GM18858 (cell line): ENCODE data around the gene TCF21.
"Not testable (repeated sequence)": the region's sequence is repeated elsewhere in the genome, so short reads cannot be mapped to it uniquely, and the experiment has no call there.

Source experiments
- ATAC-seq: cut with Tn5 transposase; IDR thresholded peaks from one replicate; pipeline ENCODE4 v1.9.1; 2021; ENCODE audit not compliant: unreplicated experiment

Gene TCF21

DNA sequence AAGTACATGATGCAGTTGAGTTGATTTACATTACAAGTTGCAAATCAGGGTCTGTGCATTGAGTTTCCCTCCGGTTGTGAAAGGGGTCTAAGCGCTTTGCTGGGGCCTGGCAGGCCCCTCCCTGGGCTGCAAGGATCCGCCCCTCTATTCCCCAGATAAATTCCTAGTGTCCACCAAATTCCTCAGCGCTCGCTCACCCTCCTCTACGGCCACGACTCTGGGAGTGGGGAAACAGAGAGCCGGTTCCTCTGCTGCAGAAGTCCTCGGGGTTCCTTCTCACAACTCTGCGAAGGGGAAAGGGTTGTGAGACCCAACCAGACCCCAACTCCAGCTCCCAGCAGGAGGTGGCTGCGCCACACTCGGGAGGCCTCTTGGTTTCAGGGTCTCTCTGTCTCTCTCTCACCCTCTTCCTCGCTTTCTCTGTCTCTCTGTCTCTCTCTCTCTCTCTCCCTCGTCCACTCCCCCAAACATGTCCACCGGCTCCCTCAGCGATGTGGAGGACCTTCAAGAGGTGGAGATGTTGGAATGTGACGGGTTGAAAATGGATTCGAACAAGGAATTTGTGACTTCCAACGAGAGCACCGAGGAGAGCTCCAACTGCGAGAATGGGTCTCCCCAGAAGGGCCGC, at the start of gene TCF21:
TCF21 (plus strand) TSS at position 185 of the 628 bp plus-strand sequence; CDS start at position 470, 285 bp downstream.
- no peak for ATAC-seq

DNA sequence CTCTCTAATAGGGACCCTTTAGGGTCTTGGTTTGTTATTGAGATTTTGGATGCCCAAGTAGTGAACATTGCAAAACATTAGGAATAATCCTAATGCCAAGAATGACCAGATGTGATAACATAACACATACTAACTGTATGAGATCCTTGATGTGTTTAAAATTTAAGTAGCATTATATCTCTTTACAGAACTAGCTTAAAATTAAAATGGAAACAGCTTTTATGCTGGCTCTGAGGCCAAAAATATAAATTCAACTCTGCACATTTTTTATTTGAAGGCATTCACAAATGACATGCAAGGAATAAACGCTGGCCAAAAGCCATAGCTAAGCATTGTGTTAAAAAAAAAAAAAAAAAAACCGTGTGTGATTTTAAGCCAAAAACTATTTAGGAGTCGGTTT, 47.7 kb upstream of the TCF21 start:
- ATAC-seq = no peak

DNA sequence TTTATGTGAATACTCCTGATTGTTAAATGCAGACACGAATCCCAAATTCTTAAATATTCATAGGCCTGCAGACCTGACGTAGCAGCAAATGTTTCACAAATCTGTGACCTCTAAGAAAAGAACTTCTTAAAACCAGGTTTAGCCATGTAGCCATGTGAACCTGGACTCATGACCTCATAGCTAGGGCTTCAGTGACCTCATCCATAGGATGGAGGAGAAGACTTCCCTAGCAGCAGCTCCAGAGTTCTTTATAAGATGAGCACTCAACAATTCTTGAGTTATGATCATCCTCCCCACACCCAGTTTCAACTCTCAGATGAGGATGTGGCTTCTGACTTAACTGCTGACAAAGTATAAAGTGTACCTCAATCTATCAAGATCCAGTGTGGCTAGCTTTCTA, 45.8 kb upstream of the TCF21 start:
- no peak for ATAC-seq

DNA sequence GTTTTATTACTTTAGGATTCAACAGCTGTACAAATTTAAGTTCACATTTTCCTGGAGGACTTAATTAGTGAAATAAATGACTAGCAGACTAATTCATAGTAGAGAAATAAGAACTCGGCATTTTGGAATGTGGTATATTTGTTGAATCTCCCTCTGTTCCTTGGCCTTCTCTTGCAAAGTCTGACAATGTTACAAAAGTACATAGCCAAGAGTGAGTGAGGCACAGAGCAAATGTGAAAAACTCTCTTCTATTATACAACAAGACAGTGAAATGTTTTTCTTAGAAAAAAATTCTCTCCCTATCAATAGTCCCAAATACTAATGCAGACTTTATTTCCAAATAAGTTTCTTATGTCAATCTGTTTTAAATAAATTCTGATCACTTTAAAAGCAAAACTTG, 44.2 kb upstream of the TCF21 start:
- ATAC-seq = no peak

DNA sequence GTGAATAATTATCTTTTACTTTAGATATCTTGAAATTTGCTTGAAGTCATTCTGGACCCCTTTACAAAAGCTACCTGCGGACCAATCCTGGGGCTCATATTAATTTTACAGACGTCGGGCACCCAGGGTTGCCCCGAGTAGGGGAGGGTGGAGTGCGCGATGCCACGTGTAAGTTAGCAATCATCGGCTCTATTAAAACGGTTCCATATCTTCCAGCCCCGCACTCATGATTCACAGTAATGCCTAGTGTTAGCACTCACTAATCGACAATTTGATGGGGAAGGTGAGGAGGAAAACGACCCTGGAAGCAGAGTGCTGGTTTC, 34.9 kb upstream of the TCF21 start:
- ATAC-seq = no peak

DNA sequence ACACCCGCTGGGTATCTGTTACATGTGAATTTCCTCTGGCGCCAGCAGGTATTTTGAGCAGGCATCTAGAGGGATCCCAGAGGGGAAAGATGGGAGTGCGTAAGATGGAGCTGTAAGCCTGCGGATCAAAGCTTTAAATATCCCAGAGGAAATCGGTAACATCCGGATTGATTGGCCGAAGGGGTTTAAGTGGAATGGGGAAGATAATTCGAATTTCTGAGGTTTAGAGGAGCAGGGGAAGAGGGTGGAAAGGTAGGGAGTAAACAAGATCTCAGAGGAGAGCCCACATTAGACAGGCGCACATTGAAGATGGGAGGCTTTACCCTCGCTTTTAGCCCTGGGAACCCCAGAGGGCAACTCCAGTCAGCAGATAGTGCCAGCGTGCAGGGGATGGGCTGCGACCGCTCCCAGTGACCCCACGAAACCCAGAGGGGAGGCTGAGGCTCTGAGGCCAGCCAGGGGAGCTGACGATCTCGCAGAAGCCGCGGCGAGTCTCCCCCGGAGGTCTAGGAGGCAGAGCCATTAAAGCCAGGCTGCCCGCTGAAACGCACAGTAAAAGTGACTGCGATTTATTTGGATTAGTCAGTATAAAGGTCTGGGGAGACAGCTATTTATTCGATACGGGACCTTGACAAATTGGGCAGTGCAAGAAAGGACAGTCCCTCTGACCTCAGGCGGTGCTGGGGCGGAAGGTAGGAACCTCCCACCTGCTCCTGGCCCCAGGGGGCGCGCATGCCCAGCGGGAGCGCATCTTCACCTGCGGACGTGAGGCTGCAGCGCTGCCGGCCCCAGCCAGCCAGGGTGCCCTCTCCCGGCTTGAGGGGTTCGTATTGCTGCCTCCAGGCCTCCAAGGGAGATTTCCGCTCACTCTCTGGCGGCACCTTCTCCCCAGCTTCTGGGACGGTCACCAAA, 34.3 kb upstream of the TCF21 start:
- ATAC-seq = no peak

DNA sequence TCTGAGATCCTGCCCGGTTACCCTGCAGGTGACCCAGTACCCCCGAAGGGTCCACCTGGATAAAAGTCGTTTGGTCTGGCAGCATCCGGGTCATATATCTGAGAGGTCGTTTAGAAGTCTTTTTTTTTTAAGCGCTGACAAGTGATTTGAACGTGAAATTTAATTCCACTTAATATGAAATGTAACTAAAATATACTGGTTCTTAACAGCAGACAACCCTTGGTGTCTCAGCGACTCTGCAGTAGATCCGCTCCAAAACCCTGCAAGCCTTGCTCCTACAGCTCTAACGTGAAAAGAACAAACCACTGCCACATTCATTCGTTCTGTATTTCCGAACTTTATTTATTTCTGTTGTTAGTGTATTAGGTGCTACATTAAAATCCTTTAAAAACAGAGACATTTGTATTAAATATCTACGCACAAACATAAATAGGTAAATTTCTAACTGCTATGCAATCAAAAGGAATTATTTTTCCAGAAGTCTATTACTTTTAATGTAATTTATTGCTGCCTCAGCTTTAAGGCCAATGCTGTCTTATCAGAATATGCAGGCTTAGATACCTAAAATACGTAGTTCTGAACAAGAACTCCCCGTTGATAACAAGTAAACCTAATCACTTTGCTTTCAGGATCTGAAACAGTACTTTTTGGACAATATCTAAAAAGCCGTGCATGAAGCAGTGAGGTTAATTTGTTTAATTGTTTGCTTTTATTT, 33.5 kb upstream of the TCF21 start:
- ATAC-seq = no peak

DNA sequence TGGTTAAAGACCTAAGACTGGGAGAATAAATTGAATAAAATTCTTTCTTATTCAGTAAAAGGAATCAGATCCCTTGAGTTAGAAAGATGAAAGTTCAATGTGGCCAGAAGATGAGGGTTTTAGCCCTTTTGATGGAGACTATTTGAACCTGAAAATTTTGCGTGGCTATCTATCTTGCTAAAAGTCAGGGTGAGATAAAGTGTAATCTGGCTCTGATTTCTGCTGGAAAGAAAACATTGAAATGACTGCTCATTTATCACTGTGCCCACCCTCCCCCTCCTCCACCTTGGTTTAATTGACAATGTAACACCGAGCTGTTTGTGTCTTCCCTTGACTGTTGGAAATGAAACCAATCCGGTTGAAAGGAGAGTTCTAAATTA, 32.9 kb upstream of the TCF21 start:
- no peak for ATAC-seq

DNA sequence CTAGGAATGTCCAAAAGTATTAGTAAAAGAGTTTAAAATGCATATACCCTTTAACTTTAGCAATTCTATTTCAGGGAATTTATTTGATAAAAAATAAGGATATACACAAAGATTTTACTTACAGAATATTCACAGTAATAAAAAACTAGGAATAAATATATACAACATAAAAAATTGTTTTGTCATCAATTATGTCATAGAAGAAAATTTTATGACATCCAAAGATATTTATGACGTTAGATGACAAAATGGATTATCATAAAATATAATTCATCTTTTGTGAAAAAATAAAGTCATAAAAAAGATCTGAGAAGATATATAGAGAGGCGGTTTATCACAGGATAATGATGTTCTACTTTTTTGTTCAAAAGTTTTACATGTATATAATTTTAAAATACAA, 32.0 kb upstream of the TCF21 start:
- ATAC-seq = no peak

DNA sequence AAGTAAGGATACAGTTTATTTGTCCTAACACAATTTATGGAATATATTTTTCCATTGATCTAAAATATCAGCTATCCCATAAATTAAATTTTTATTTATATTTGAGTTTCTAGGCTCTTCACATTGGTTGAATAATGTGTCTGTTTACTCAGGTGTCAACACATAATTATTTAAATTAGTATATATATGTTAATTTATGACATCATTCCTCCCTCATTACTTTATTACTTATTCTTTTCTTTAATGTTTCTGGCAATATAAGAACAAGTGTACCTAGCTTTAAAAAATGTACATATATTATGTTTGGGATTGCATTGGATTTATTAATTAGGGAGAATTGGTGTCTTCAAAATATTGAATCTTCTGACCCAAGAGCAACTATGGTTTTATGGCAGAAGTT, 31.2 kb upstream of the TCF21 start:
- ATAC-seq = no peak

DNA sequence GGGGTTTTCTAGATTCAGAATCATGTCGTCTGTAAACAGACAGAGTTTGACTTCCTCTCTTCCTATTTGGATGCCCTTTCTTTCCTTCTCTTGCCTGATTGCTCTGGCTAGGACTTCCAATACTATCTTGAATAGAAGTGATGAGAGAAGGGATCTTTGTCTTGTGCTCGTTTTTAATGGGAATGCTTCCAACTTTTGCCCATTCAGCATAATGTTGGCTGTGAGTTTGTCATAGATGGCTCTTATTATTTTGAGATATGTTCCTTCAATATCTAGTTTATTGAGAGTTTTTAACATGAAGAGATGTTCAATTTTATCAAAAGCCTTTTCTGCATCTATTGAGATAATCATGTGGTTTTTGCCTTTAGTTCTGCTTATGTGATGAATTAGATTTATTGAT, 27.6 kb upstream of the TCF21 start:
- ATAC-seq = not testable (repeated sequence)

DNA sequence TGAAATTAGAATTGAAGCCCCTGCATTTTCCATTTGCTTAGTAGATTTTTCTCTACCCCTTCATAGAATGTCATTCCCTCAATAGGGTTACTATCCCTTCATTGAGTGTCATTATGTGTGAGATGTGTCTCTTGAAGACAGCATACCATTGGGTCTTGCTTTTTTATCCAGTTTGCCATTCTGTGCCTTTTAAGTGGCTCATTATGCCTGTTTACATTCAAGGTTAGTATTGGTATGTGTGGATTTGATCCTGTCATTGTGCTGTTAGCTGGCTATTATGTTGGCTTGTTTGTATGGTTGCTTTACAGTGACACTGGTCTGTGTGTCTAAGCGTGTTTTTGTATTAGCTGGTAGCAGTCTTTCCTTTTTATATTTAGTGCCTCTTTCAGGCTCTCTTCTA, 25.7 kb upstream of the TCF21 start:
- ATAC-seq = no peak

DNA sequence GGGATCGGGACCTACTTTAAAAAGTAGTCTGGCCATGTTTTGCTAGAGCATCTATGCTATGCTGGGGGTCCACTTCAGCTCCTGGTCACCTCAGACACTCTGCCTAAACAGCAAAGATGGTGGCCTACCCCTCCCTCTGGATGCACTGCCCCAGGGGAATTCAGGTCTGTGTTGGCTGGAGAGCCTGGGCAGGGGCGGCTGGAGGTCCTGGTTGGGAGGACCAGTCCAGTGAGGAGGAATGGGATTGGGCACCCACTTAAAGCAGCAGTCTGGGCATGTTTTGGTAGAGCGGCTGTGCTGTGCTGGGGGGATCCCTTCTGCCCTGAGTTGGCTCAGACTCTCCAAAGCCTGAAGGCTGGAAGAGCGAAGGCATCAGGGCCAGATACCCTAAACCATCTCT, 23.2 kb upstream of the TCF21 start:
- ATAC-seq = no peak

DNA sequence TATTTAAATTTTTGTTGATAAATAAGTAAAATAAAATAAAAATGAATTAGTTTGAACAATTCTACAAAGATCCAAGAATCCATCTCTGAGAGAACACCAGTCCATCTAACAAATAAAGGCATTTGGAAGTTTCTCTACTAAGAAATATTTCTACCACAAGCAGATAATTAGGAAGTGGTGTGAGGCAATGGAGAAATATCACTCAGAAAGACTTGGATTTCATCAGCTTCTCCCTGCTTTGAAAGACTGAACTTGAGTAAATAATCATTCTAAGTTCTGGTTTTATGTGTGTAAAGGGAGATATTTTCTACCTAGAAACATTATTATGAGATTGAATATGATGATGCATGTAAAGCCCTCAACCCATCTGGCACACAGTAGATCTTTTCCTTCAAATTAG, 17.8 kb upstream of the TCF21 start:
- no peak for ATAC-seq

DNA sequence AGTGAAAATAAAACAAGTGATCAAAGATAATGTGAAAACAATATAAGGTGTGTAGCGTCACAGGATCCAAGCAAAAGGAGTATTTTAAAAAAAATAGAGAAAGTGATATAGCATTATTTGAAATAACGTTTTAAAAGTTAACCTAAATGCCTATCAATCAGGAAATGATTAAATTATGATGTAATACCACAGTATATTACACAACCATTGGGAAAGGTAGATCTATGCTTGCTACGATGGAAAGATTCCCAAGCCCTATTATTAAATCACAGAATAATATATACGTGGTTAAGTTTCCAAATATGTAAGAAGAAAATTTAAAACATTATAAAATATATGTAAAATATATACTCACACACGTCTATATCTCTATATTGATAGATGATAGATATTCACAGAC, 15.4 kb upstream of the TCF21 start:
- no peak for ATAC-seq

DNA sequence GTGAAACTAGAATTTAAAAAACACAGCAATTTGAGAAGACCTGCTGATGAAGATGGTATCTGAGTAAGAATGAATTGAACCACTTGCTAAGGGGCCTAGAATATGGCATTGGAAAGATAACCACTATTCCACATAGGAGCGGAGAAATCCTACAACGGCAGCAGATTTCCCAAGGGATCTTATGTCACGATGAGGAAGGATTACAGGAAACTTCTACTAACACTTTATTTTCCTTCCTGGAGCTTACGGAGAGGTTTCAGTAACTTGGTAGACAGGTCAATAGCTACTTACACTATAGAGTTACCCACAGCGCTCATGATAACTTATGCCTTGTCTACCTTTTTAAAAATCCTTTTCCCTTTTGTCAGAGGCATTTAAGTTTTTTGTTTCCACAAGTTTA, 11.8 kb upstream of the TCF21 start:
- no peak for ATAC-seq

DNA sequence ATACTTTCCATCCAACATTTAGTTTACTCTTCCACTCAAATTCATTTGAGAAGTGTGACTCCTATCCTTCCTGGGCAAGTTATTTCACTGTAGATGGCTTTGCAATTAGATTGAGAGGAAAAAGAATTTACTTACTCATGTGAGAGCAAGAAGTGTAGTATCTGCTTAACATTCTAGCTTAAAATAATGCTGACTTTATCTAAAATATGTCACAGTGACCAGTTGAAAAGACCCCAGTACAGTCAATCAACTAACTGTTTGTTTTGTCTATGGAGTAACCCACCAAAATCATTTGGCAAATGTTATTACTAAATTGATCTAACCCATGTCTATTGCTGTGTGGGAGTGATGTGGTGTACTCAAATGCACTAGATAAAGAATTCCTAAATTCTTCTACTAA, 8.9 kb upstream of the TCF21 start:
- no peak for ATAC-seq

DNA sequence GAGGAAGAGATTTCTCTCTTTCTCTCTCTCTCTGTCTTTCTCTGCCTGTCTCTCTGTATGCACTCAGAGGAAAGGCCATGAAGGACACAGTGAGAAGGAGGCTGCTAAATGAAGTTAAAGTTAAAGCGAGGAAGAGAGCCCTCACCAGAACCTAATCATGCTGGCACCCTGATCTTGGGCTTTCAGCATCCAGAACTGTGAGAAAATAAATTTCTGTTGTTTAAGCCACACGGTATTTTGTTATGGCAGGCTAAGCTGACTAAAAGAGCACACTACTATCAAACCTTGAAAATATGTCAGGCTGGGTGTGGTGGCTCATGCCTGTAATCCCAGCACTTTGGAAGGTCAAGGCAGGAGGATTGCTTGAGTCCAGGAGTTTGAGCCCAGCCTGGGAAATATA, 8.0 kb upstream of the TCF21 start:
- no peak for ATAC-seq

DNA sequence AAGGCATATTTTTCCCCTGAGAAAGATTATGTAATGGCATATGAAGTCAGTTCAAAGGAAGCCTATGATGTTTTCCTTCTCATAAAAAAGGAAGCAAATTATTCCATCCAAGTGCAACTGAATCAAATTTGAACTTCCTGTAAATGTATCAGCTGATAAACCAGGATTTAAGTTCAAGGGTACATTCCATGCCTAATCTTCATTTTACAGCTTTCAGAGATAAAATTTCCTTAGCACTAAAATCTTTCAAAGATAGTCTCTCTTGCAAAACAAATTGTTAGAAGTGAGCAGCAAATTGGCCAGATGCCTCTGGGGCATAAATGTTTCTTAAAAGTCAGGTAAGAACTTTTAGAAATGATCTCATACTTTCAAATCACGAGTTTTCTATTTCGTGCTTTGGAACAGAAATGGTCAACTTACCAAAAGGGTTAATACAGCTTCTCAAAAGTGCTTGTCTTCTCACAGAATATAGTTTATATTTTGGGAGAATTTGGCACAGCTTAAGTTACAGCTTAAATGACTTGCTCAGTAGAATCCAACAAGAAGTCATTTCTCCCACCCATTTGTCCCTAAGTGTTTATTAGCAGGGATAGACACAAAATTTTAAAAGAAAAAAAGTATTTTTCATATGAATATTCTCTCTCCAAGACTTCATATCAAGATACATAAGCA, 2.7 kb upstream of the TCF21 start:
- ATAC-seq = no peak

DNA sequence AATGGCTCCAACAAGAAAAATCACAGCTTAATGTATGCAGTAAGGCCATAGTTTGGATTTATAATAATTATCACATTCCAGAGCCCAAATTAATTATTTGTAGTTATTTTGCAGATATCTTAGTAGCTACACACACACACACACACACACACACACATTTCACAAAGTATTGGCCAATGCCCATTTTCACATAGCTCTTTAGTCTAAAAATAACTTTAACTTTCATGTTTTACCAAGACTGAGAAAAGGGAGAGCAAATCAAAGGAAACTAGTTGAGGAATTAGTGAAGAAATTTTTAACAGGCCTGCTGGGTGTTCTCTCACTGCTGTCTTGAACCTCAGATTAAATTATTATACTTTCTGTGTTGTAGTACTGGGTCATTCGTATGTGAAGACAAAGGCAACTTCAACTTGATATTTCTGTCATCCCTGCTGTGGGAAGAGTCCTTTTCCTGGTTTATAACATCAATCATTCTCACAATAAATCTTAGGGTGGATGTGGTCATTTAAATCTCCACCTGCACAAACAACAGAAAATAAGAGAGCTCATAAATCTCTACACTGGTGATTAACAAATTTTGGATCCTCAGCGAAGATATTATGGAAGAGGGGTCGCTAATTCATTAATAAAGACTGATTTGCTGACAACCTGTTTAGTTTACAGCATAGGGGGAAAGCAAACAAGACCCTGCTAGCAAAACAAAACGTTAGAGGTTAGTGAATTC, 1.6 kb upstream of the TCF21 start:
- ATAC-seq = no peak

DNA sequence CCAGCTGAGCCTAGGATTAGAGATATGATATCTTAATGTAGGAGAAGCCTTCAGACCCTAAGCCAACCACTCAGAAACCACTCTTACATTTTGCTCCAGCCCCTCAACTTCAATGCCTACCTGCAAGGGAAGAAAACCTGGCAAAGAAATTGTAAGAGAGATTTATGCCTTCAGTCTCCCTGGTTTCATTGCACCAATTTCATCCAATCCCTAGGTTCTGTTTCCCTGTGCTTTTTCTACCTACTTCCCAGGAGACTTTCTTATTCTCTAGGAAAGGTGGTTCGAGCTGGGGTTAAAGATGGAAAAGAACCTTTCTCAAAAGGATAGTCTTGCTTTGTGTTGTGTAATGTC, 1.1 kb upstream of the TCF21 start:
- no peak for ATAC-seq
